Left cardiac atrium (tissue), 4 donors: Measurements from ENCODE around the gene PDE8A. TPM values are rescaled to one million over a fixed set of nuclear protein-coding genes. Genes with fewer than 3 reads are reported as not detected.

Experiments used
- ATAC-seq, 2 donors: fragments of 200-7000 bp; cut with Tn5 transposase; one replicate each; pipeline ENCODE4 v1.9.1; 2020; ENCODE audit warnings: mild to moderate bottlenecking in 2 of 2, moderate library complexity in 2 of 2
- DNase-seq: peaks from one replicate; pipeline ENCODE4 v3.0.0-alpha.2; 2020
- intact Hi-C, 2 donors: fragments of 100-400 bp; cut with DNase I; formaldehyde crosslinking; loops; one replicate each; pipeline versions ENCODE4 v1.14.1 to v1.15.1; 2022 to 2023
- total RNA-seq, 2 donors: library from RNA; stranded (reverse); fragmentation: NEBNext Ultra II Directional; extraction: Animal tissue kit (Norgen Biotek cat#: 25700); gene quantifications; one replicate each; pipeline ENCODE4 v1.2.1, GENCODE V29; 2021
- donor health status: DM: no; HTN: yes; CAD: no.
- donor health status: DM: no; HTN: yes; CAD: no; lungs with severe emphysema.
- donor health status: DM: yes; HTN: yes; CAD: no.
- donor health status: Dilated cardiomyopathy.

PDE8A gene
- total RNA-seq, 2 donors from 2014 or later, result 21.1 to 26.3 TPM

GRCh38 chr15:85097250-85097649, 115.6 kb downstream of the PDE8A start:
- ATAC-seq (peak in 1 of 2 donors; percentile 25), DNase-seq (no peak)
- intact Hi-C loops, result no loop called here

- ATAC-seq (peak in 1 of 2 donors; percentile 71), DNase-seq (no peak)
- intact Hi-C loops, result no loop called here
These were observed 116.1 kb downstream of the PDE8A start for GRCh38 chr15:85097725-85098124.

- intact Hi-C loops, result no loop called here
- DNase-seq (no peak), ATAC-seq (no peak)
These were observed 117.6 kb downstream of the PDE8A start for GRCh38 chr15:85099195-85099803.

- intact Hi-C loops, result no loop called here
- DNase-seq (no peak), ATAC-seq (no peak)
These were observed 118.7 kb downstream of the PDE8A start for GRCh38 chr15:85100186-85100937.

GRCh38 chr15:85104584-85104983, 122.9 kb downstream of the PDE8A start:
- intact Hi-C loops, result no loop called here
- ATAC-seq (no peak), DNase-seq (no peak)

GRCh38 chr15:85108136-85108535, 126.5 kb downstream of the PDE8A start:
- ATAC-seq, result no peak
- no peak for DNase-seq
- intact Hi-C loops, result no loop called here

GRCh38 chr15:85109333-85109732, 127.7 kb downstream of the PDE8A start:
- DNase-seq, result no peak
- intact Hi-C loops, result no loop called here
- ATAC-seq, result no peak

- ATAC-seq, result no peak
- intact Hi-C loops, result loop anchor here in 1 of 2 donors (10.0 kb wide), 1 partner anchor 128 kb away; the partner anchor contains the start of gene PDE8A
These were observed 131.3 kb downstream of the PDE8A start for GRCh38 chr15:85112997-85113396.

GRCh38 chr15:85114886-85115285, 133.2 kb downstream of the PDE8A start:
- DNase-seq (no peak), ATAC-seq (no peak)
- intact Hi-C loops, result loop anchor here in 1 of 2 donors (10.0 kb wide), 1 partner anchor 130 kb away; the partner anchor contains the start of gene PDE8A

More at GRCh38 chr15:85112997-85113396, 131.3 kb downstream of the PDE8A start:
- no peak for DNase-seq

GRCh38 chr15:85116066-85116465, 134.4 kb downstream of the PDE8A start:
- ATAC-seq (no peak), DNase-seq (no peak)
- intact Hi-C loops, result loop anchor here in 1 of 2 donors (10.0 kb wide), 1 partner anchor 131 kb away; the partner anchor contains the start of gene PDE8A

- intact Hi-C loops, result loop anchor here in 1 of 2 donors (10.0 kb wide), 1 partner anchor 132 kb away; the partner anchor contains the start of gene PDE8A
- ATAC-seq (no peak), DNase-seq (no peak)
These were observed 134.8 kb downstream of the PDE8A start for GRCh38 chr15:85116494-85116893.

GRCh38 chr15:85116925-85117646, 135.4 kb downstream of the PDE8A start:
- intact Hi-C loops, result loop anchor here in 1 of 2 donors (10.0 kb wide), 1 partner anchor 132 kb away; the partner anchor contains the start of gene PDE8A
- ATAC-seq (no peak), DNase-seq (no peak)

- DNase-seq, result no peak
- ATAC-seq, result no peak
- intact Hi-C loops, result loop anchor here in 1 of 2 donors (10.0 kb wide), 1 partner anchor 133 kb away; the partner anchor contains the start of gene PDE8A
These were observed 136.5 kb downstream of the PDE8A start for GRCh38 chr15:85118173-85118572.

- intact Hi-C loops, result loop anchor here in 1 of 2 donors (10.0 kb wide), 1 partner anchor 134 kb away; the partner anchor contains the start of gene PDE8A
- DNase-seq (no peak), ATAC-seq (peak; percentile 65 to 75)
These were observed 136.9 kb downstream of the PDE8A start for GRCh38 chr15:85118581-85118980.

GRCh38 chr15:85120351-85121113, 138.9 kb downstream of the PDE8A start:
- ATAC-seq (no peak), DNase-seq (no peak)
- intact Hi-C loops, result no loop called here

GRCh38 chr15:85124173-85124572, 142.5 kb downstream of the PDE8A start:
- intact Hi-C loops, result no loop called here
- ATAC-seq (no peak), DNase-seq (no peak)

- DNase-seq, result no peak
- intact Hi-C loops, result no loop called here
- ATAC-seq, result peak; percentile 38 to 43
These were observed 143.5 kb downstream of the PDE8A start for GRCh38 chr15:85125056-85125661.

GRCh38 chr15:85128621-85129020, 147.0 kb downstream of the PDE8A start:
- intact Hi-C loops, result no loop called here
- no peak for ATAC-seq
- DNase-seq, result no peak
